ENCODE data around the gene MLN.
"Not testable (repeated sequence)": the region's sequence is repeated elsewhere in the genome, so short reads cannot be mapped to it uniquely, and the experiment has no call there.

MLN gene

GRCh38 chr6:33834401-33835392 is 30.9 kb upstream of the MLN start:
- no peak for DNase-seq

GRCh38 chr6:33833599-33833998 is 29.8 kb upstream of the MLN start:
- DNase-seq: no peak

GRCh38 chr6:33832831-33833230 is 29.0 kb upstream of the MLN start:
- DNase-seq: not testable (repeated sequence)

- not testable (repeated sequence) for DNase-seq
Observed at GRCh38 chr6:33831725-33832124, 27.9 kb upstream of the MLN start.

GRCh38 chr6:33830635-33831240 is 26.9 kb upstream of the MLN start:
- no peak for DNase-seq

GRCh38 chr6:33828764-33829731 is 25.2 kb upstream of the MLN start:
- no peak for DNase-seq

- no peak for DNase-seq
Observed at GRCh38 chr6:33828452-33828763, 24.6 kb upstream of the MLN start.

GRCh38 chr6:33827546-33828451 is 24.0 kb upstream of the MLN start:
- DNase-seq: no peak

- no peak for DNase-seq
Observed at GRCh38 chr6:33826537-33826936, 22.7 kb upstream of the MLN start.

GRCh38 chr6:33824461-33825154 is 20.8 kb upstream of the MLN start:
- DNase-seq: no peak

- DNase-seq: no peak
Observed at GRCh38 chr6:33823806-33824205, 20.0 kb upstream of the MLN start.

- DNase-seq: no peak
Observed at GRCh38 chr6:33822575-33823395, 19.0 kb upstream of the MLN start.

GRCh38 chr6:33820784-33821520 is 17.1 kb upstream of the MLN start:
- no peak for DNase-seq

GRCh38 chr6:33820243-33820642 is 16.4 kb upstream of the MLN start:
- DNase-seq: no peak

GRCh38 chr6:33819021-33819420 is 15.2 kb upstream of the MLN start:
- no peak for DNase-seq

GRCh38 chr6:33818293-33818692 is 14.5 kb upstream of the MLN start:
- no peak for DNase-seq

- DNase-seq: no peak
Observed at GRCh38 chr6:33817489-33817888, 13.7 kb upstream of the MLN start.

GRCh38 chr6:33816911-33817310 is 13.1 kb upstream of the MLN start:
- DNase-seq: no peak

- DNase-seq: no peak
Observed at GRCh38 chr6:33815854-33816253, 12.1 kb upstream of the MLN start.
